ENCODE data around the gene XRCC1.

- TF ChIP-seq CTCF (IDR thresholded peaks at IDR 0.05) (no peak), POLR2AphosphoS5 (IDR thresholded peaks at IDR 0.05) (peak in 1 of 3 donors; percentile 33), POLR2A (IDR thresholded peaks at IDR 0.05) (no peak), EP300 (IDR thresholded peaks at IDR 0.05; ENCODE audit: low read depth) (no peak)
These were observed 12.6 kb downstream of the XRCC1 start for GRCh38 chr19:43562698-43563241.
